Measurements from ENCODE around the gene MAPRE2.

Gene MAPRE2

DNA sequence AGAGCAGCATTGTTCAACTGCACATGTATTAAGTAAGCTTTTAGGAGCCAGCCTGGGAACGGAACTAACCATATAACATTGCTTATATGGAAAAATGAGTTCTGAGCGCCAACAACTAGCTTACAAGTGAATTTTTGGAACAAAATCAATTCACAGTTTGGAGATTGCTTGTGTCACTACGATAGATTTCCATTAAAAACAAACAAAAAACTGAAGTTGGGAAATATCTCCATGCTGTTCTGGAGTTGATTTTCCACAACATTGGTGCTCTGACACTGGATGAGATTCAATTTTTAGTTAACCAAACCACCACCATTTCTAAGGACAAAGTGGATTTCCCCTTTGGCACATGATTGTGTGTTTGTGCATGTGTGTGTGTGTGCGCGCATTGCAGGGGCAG lies 142.7 kb downstream of the MAPRE2 start:
- H3K9me3 ChIP-seq = no peaks in the 10 kb centered on the region
- TF ChIP-seq, protein P1, sequence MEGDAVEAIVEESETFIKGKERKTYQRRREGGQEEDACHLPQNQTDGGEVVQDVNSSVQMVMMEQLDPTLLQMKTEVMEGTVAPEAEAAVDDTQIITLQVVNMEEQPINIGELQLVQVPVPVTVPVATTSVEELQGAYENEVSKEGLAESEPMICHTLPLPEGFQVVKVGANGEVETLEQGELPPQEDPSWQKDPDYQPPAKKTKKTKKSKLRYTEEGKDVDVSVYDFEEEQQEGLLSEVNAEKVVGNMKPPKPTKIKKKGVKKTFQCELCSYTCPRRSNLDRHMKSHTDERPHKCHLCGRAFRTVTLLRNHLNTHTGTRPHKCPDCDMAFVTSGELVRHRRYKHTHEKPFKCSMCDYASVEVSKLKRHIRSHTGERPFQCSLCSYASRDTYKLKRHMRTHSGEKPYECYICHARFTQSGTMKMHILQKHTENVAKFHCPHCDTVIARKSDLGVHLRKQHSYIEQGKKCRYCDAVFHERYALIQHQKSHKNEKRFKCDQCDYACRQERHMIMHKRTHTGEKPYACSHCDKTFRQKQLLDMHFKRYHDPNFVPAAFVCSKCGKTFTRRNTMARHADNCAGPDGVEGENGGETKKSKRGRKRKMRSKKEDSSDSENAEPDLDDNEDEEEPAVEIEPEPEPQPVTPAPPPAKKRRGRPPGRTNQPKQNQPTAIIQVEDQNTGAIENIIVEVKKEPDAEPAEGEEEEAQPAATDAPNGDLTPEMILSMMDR (IDR thresholded peaks at IDR 0.05) = no peak
- H3K27me3 ChIP-seq = no peaks in the 10 kb centered on the region
- H3K27ac ChIP-seq = no peak overlapping the region
- no peaks in the 10 kb centered on the region for H3K36me3 ChIP-seq
- H3K4me1 ChIP-seq (ENCODE audit: control insufficient read depth in 1 of 2, insufficient read depth in 1 of 2, low read depth in 1 of 2, low read length in 1 of 2) = peaks cover 0 to 10% of the 10 kb centered on the region in 2 experiments
- no peak overlapping the region for H3K4me3 ChIP-seq (ENCODE audit: low read depth in 1 of 2, low read length in 1 of 2)

DNA sequence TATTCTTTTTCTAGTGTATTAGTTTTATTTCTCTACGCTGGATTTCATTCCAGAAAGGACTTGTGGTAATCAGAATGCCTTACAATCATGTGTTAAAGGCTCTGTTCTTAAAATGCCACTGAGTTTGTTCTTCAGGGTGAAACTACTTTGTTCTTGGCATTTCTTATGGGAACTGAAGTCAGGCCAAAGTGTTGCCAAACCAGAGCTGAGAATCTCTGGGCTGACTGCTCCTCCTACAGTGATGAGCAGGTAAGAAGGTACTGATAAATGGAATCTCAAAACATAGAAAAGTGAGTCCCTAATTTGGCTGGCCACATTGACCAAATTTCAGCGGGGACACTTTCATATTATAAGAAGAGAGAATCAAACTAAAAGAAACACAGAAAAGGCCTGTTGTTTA lies 144.6 kb downstream of the MAPRE2 start:
- Histone ChIP-seq H3K36me3 (no peaks in the 10 kb centered on the region), H3K4me1 (ENCODE audit: control insufficient read depth in 1 of 2, insufficient read depth in 1 of 2, low read depth in 1 of 2, low read length in 1 of 2) (peaks cover 0 to under 1% of the 10 kb centered on the region in 2 experiments), H3K27ac (no peak overlapping the region), H3K27me3 (no peaks in the 10 kb centered on the region), H3K9me3 (no peaks in the 10 kb centered on the region), H3K4me3 (ENCODE audit: low read depth in 1 of 2, low read length in 1 of 2) (no peak overlapping the region)
- TF ChIP-seq, protein P1 (IDR thresholded peaks at IDR 0.05) = no peak

DNA sequence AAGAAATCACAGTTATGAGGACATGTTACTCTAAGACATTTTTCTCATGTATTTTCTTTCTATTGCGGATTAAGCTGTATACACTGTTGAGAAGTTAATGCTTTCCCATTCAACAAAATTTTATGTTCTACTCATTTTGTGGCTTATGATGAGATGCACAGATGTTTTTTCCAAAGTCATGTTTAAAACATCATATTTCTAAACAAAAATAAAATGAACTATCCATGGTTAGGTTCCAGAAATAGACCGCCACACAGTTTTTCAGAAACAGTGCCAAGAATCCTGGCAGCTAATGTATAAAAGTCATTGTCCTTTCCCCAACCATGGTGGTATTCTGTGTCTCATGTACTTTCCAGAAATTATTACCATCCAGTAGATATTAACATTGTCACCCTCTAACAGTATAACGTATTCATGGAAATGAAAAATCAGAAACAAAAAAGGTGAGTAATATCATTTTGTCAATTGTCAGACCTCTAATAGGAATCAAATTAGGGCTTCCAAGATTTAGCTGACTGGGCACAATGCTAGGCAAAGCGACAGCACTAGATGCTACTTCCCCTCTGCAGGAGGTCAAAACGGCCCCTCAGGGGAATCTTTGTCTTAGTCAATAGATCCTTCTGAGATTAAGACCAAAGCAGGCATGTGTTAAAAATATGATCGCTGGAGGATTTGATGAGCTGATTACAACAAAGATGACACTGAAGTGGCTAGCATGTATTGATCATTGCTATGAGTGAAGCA lies 145.2 kb downstream of the MAPRE2 start:
- TF ChIP-seq, protein P1 (IDR thresholded peaks at IDR 0.05) = no peak
- H3K9me3 ChIP-seq = no peaks in the 10 kb centered on the region
- no peaks in the 10 kb centered on the region for H3K27me3 ChIP-seq

DNA sequence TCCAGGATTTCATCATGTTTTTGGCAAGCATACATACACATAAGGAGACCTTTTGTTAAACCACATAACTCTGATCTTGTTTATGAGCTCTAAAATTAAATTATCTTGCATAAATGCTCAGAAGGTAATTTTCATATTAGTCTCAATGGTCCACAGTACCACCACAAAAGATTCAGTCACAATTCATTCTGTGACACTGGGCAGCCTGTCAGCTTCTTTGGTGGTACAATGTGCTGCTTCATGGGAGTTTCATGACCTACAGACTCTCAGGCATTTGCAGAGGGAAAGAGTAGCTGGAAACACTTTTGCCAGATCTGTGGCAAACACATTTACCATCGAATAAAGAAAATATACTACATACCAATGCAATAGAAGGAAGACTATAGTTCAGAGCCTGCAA lies 148.3 kb downstream of the MAPRE2 start:
- Histone ChIP-seq H3K36me3 (no peaks in the 10 kb centered on the region), H3K4me1 (ENCODE audit: control insufficient read depth in 1 of 2, insufficient read depth in 1 of 2, low read depth in 1 of 2, low read length in 1 of 2) (no peaks in the 10 kb centered on the region), H3K4me3 (ENCODE audit: low read depth in 1 of 2, low read length in 1 of 2) (no peak overlapping the region), H3K27me3 (no peaks in the 10 kb centered on the region), H3K27ac (no peak overlapping the region), H3K9me3 (no peaks in the 10 kb centered on the region)
- TF ChIP-seq, protein P1 (IDR thresholded peaks at IDR 0.05) = no peak

More for the DNA sequence above, 145.2 kb downstream of the MAPRE2 start:
- Histone ChIP-seq H3K4me3 (ENCODE audit: low read depth in 1 of 2, low read length in 1 of 2) (no peak overlapping the region), H3K36me3 (no peaks in the 10 kb centered on the region), H3K4me1 (ENCODE audit: control insufficient read depth in 1 of 2, insufficient read depth in 1 of 2, low read depth in 1 of 2, low read length in 1 of 2) (no peaks in the 10 kb centered on the region), H3K27ac (no peak overlapping the region)

DNA sequence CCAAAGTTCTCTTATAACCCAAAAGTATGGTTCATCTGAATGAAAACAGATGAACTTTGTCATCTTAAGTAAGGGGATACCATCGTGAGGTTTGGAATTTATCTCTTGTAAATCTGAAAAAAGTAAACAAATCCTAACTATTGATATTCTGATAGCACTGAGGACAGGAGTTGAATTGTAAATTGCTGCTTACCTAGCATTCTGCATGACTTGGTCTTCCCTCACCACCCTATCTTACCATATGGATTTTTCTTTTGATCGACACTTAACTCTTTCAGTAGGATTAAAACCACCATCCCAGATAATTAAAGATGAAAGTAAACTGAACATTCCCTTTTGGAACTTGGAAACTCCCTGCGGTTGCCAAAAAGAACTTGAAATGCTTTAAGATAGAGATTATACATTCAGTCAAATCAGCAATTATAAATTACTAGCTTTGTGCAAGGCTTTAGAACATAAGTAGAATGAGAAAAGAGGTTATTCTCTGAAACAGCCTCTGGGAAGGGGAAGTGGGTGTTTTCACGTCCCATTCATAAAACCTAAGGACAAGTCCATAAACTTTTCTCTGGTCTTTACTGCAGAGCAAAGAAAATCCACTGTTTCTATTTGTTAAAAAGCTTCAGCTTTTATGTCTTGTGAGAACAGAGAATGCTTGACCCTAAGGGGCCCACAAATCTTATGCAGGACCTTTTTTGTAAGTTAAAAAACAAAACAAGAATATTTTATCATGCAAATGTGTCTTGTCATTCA lies 149.9 kb downstream of the MAPRE2 start:
- Histone ChIP-seq H3K27ac (no peak overlapping the region), H3K4me1 (ENCODE audit: control insufficient read depth in 1 of 2, insufficient read depth in 1 of 2, low read depth in 1 of 2, low read length in 1 of 2) (no peaks in the 10 kb centered on the region), H3K4me3 (ENCODE audit: low read depth in 1 of 2, low read length in 1 of 2) (no peak overlapping the region), H3K27me3 (no peaks in the 10 kb centered on the region), H3K36me3 (no peaks in the 10 kb centered on the region), H3K9me3 (no peaks in the 10 kb centered on the region)
- TF ChIP-seq, protein P1 (IDR thresholded peaks at IDR 0.05) = no peak
